GM18870 (cell line): ENCODE measurements around the gene FOXA3.

ENCODE experiments used
- ATAC-seq: cut with Tn5 transposase; IDR thresholded peaks from one replicate; pipeline ENCODE4 v1.9.1; 2021; ENCODE audit warnings: moderate library complexity; ENCODE audit not compliant: unreplicated experiment

FOXA3 gene

GRCh38 chr19:45872095-45872919, 8.2 kb downstream of the FOXA3 start:
- no peak for ATAC-seq

- ATAC-seq, result no peak
Observed at GRCh38 chr19:45873219-45873772, 9.2 kb downstream of the FOXA3 start.

GRCh38 chr19:45874620-45874966, 10.5 kb downstream of the FOXA3 start:
- ATAC-seq, result no peak

GRCh38 chr19:45876161-45876410, 12.0 kb downstream of the FOXA3 start:
- no peak for ATAC-seq

- ATAC-seq, result no peak
Observed at GRCh38 chr19:45876411-45877197, 12.5 kb downstream of the FOXA3 start.

- no peak for ATAC-seq
Observed at GRCh38 chr19:45878043-45878794, 14.1 kb downstream of the FOXA3 start.

GRCh38 chr19:45879055-45879454, 14.9 kb downstream of the FOXA3 start:
- no peak for ATAC-seq

GRCh38 chr19:45879971-45880370, 15.8 kb downstream of the FOXA3 start:
- no peak for ATAC-seq

- ATAC-seq, result no peak
Observed at GRCh38 chr19:45881082-45881908, 17.2 kb downstream of the FOXA3 start.

- no peak for ATAC-seq
Observed at GRCh38 chr19:45881909-45882528, 17.9 kb downstream of the FOXA3 start.

GRCh38 chr19:45882652-45883585, 18.8 kb downstream of the FOXA3 start:
- no peak for ATAC-seq

GRCh38 chr19:45883586-45883880, 19.4 kb downstream of the FOXA3 start:
- no peak for ATAC-seq

- no peak for ATAC-seq
Observed at GRCh38 chr19:45883881-45884681, 20.0 kb downstream of the FOXA3 start.

- ATAC-seq, result no peak
Observed at GRCh38 chr19:45884682-45885555, 20.8 kb downstream of the FOXA3 start.

GRCh38 chr19:45885556-45886426, 21.7 kb downstream of the FOXA3 start, which contains the start of gene IRF2BP1:
Gene IRF2BP1, minus strand, starts transcription at chr19:45886141. Its CDS starts 367 bp downstream, at chr19:45885774.
- ATAC-seq, result no peak

GRCh38 chr19:45886427-45887199, 22.5 kb downstream of the FOXA3 start:
- ATAC-seq, result no peak
